Motor neuron (in vitro differentiated cells): Measurements from ENCODE around the gene SYT2. TPM values are rescaled to one million over a fixed set of nuclear protein-coding genes. Genes with fewer than 3 reads are reported as not detected.
"Not testable (repeated sequence)": the region's sequence is repeated elsewhere in the genome, so short reads cannot be mapped to it uniquely, and the experiment has no call there.

ENCODE experiments used
- ATAC-seq, 8 experiments: fragments of 200-7000 bp; cut with Tn5 transposase; replicated peaks in 6 of 8; 2 replicates each; pipeline ENCODE4 v1.8.0; 2021; ENCODE audit warnings: mild to moderate bottlenecking in 8 of 8, moderate library complexity in 8 of 8
- H3K27ac ChIP-seq, 2 donors: fragments of 250-450 bp; sonication (Bioruptor Pico); 2 replicates each; pipeline ENCODE4 v1.9.0; 2021; ENCODE audit warnings: antibody characterized with exemption in 2 of 2, mild to moderate bottlenecking in 2 of 2, moderate library complexity in 1 of 2
- H3K4me1 ChIP-seq, 2 donors: fragments of 250-450 bp; sonication (Bioruptor Pico); replicated peaks in 1 of 2; 2 replicates each; pipeline ENCODE4 v1.6.1; 2021; ENCODE audit warnings: antibody characterized with exemption in 2 of 2, mild to moderate bottlenecking in 2 of 2, moderate library complexity in 1 of 2
- H3K4me3 ChIP-seq, 5 donors: fragments of 250-450 bp; sonication (Bioruptor Pico); 2 replicates each; pipeline ENCODE4 v1.9.0; 2021; ENCODE audit warnings: antibody characterized with exemption in 5 of 5, mild to moderate bottlenecking in 5 of 5, moderate library complexity in 4 of 5
- WGBS, 10 experiments: fragments of 450-650 bp; shearing (Covaris generic); methylation state at CpG; one replicate each; pipeline ENCODE4 v1.0.0; 2022; 5-methylcytosine and 5-hydroxymethylcytosine counted together
- in situ Hi-C, 9 experiments: fragments of 400-800 bp; cut with MboI; loops; one replicate each; pipeline ENCODE4 v1.15.0; 2021; ENCODE audit warnings: low sequenced_read_pairs in 9 of 9, low pct_unique_long_range_greater_than_20kb in 2 of 9; ENCODE audit not compliant: unreplicated experiment in 9 of 9
- total RNA-seq, 8 experiments: library from RNA; unstranded; fragments of 300-600 nt; gene quantifications; 2 replicates each; pipeline versions ENCODE4 v1.2.3 to v1.2.4, GENCODE V29; 2022

The SYT2 gene
- total RNA-seq, 8 experiments from 2014 or later, result 0.29 to 23.5 (median 5.5) TPM

GRCh38 chr1:202623075-202623474, 87.2 kb downstream of the SYT2 start:
- in situ Hi-C loops, result no loop called here
- H3K27ac ChIP-seq, result peak overlapping the region in 1 of 2 donors; percentile 73
- ATAC-seq, result peak in 7 of 8 experiments; percentile 37 to 84 (median 77)
- WGBS, 10 experiments, result no CpG with 5 or more reads among the region's 7 CpGs
- H3K4me3 ChIP-seq, result no peak overlapping the region
- peaks cover 41 to 57% of the 10 kb centered on the region in 2 donors for H3K4me1 ChIP-seq

- WGBS, 10 experiments, result 80 to 100% (median 93%) methylated on average over 3 to 6 of the region's 8 CpGs; no CpG with 5 or more reads in 2 of the 10 experiments
- H3K4me3 ChIP-seq, result no peak overlapping the region
- in situ Hi-C loops, result no loop called here
- H3K27ac ChIP-seq, result no peak overlapping the region
- H3K4me1 ChIP-seq, result peaks cover 39 to 51% of the 10 kb centered on the region in 2 donors
- no peak for ATAC-seq
Observed at GRCh38 chr1:202622388-202622787, 87.9 kb downstream of the SYT2 start.

DNA sequence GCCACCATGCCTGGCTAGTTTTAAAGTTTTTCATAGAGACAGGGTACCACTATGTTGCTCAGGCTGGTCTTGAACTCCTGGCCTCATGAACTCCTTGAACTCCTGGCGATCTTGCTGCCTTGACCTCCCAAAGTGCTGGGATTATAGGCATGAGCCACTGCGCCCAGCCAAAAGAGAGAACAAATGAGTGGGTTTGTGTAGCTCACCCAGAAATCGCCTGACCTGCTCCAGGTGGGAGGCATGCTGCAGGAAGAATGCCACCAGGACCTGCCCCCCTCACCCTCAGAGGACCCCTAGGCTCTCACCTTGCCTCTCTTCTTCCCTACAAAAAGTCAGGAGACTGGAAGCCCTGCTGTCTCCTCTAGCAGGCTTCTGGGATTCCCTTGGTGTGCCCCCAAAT, 88.8 kb downstream of the SYT2 start:
- in situ Hi-C loops, result no loop called here
- Histone ChIP-seq H3K4me1 (peaks cover 33 to 42% of the 10 kb centered on the region in 2 donors), H3K27ac (no peak overlapping the region), H3K4me3 (no peak overlapping the region)
- WGBS, 10 experiments, result 80 to 95% (median 85%) methylated on average over 1 to 2 of the region's 3 CpGs; no CpG with 5 or more reads in 6 of the 10 experiments
- ATAC-seq, result no peak

DNA sequence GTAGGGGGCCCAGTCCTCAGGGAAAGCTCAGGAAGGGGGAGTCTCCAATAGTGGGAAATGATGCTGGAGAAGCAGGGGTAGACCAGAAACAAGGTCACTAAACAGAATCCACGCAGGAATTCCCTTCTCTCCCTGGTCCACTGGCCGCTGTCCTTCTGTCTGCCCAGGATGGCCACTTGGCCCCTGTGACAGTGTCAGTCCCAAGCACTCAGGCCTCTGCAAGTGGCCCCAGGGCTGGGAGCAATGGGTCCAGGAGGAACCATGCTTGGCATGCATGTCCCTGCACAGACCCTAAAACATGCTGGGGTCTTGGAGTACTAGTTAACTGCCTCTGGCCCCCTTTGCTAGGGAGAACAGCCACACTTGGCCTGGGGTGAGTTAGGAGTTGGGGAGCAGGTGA, 90.2 kb downstream of the SYT2 start:
- H3K4me3 ChIP-seq, ATAC-seq, in situ Hi-C loops, H3K27ac ChIP-seq: not testable (repeated sequence)
- H3K4me1 ChIP-seq, result peaks cover 33 to 36% of the 10 kb centered on the region in 2 donors
- WGBS, 10 experiments, result 92% methylated on average over 2 of the region's 2 CpGs; no CpG with 5 or more reads in 9 of the 10 experiments

GRCh38 chr1:202619505-202619904, 90.7 kb downstream of the SYT2 start:
- Histone ChIP-seq H3K4me1 (peaks cover 33 to 36% of the 10 kb centered on the region in 2 donors), H3K27ac (no peak overlapping the region), H3K4me3 (no peak overlapping the region)
- ATAC-seq, result no peak
- in situ Hi-C loops, result no loop called here
- WGBS, 10 experiments, result 0 to 93% (median 80%) methylated on average over 1 to 2 of the region's 2 CpGs; no CpG with 5 or more reads in 3 of the 10 experiments

GRCh38 chr1:202619012-202619411, 91.2 kb downstream of the SYT2 start:
- WGBS, 10 experiments, result 10 to 100% (median 56%) methylated on average over 1 to 7 of the region's 11 CpGs; no CpG with 5 or more reads in 5 of the 10 experiments
- in situ Hi-C loops, result not testable (repeated sequence)

DNA sequence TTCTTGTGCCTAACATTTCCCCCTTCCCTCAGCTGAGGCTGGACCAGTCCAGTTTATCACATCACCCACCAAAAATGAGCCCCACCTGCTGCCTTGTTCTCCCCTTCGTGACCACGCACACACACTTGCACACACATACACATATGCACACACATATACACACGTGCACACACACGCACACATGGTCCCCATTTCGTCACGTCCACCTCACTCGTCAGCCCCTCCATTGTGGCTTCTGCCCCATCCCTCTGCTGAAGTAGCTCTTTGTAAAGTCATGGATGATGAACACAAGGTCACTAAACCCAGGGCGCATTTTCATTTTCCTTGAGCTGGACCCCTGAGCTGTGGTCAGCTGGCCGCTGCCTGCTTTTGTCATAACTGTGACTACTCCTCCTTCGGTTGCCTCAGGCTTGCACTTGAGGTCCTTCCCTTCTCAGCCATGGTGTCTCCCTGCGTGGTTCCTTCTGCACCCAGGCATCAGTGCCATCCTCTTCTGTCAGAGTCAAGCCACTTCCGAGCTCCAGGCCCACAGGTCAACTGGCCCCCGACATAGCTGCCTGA, 93.8 kb downstream of the SYT2 start:
- Histone ChIP-seq H3K4me3 (no peak overlapping the region), H3K27ac (no peak overlapping the region), H3K4me1 (peaks cover 14 to 16% of the 10 kb centered on the region in 2 donors)
- no peak for ATAC-seq
- in situ Hi-C loops, result no loop called here
- 83 to 100% (median 97%) methylated on average over 1 to 13 of the region's 13 CpGs; no CpG with 5 or more reads in 2 of the 10 experiments for WGBS, 10 experiments

More at GRCh38 chr1:202619012-202619411, 91.2 kb downstream of the SYT2 start:
- Histone ChIP-seq H3K4me1 (peaks cover 33 to 36% of the 10 kb centered on the region in 2 donors), H3K27ac (peak overlapping the region in 1 of 2 donors; percentile 3)
- not testable (repeated sequence) for H3K4me3 ChIP-seq
- ATAC-seq, result peak in 6 of 8 experiments; percentile 10 to 67 (median 42)

GRCh38 chr1:202615501-202616354, 94.5 kb downstream of the SYT2 start:
- H3K4me3 ChIP-seq, result no peak overlapping the region
- peaks cover 14 to 16% of the 10 kb centered on the region in 2 donors for H3K4me1 ChIP-seq
- 13 to 92% (median 84%) methylated on average over 1 to 10 of the region's 11 CpGs; no CpG with 5 or more reads in 3 of the 10 experiments for WGBS, 10 experiments
- H3K27ac ChIP-seq, result no peak overlapping the region
- peak in 5 of 8 experiments; percentile 12 to 80 (median 46) for ATAC-seq
- in situ Hi-C loops, result no loop called here

- WGBS, 10 experiments, result 80 to 100% methylated on average over 1 of the region's 1 CpG; no CpG with 5 or more reads in 8 of the 10 experiments
- ATAC-seq, in situ Hi-C loops, H3K27ac ChIP-seq, H3K4me3 ChIP-seq: not testable (repeated sequence)
- peaks cover 14 to 16% of the 10 kb centered on the region in 2 donors for H3K4me1 ChIP-seq
Observed at GRCh38 chr1:202615208-202615500, 95.1 kb downstream of the SYT2 start.

- peaks cover 14 to 16% of the 10 kb centered on the region in 2 donors for H3K4me1 ChIP-seq
- H3K27ac ChIP-seq, H3K4me3 ChIP-seq, in situ Hi-C loops: not testable (repeated sequence)
- WGBS, 10 experiments, result 47 to 100% (median 87%) methylated on average over 1 to 11 of the region's 11 CpGs
- ATAC-seq, result peak in 3 of 8 experiments; percentile 26 to 87 (median 42)
Observed at GRCh38 chr1:202614363-202615207, 95.7 kb downstream of the SYT2 start.

- Histone ChIP-seq H3K4me3 (no peak overlapping the region), H3K27ac (no peak overlapping the region), H3K4me1 (peaks cover 6 to 10% of the 10 kb centered on the region in 2 donors)
- ATAC-seq, result no peak
- 74 to 100% (median 97%) methylated on average over 1 to 4 of the region's 4 CpGs; no CpG with 5 or more reads in 2 of the 10 experiments for WGBS, 10 experiments
- in situ Hi-C loops, result no loop called here
Observed at GRCh38 chr1:202613571-202613970, 96.7 kb downstream of the SYT2 start.

GRCh38 chr1:202612036-202612435, 98.2 kb downstream of the SYT2 start:
- H3K4me1 ChIP-seq, H3K27ac ChIP-seq, H3K4me3 ChIP-seq, in situ Hi-C loops, ATAC-seq: not testable (repeated sequence)
- 80 to 100% (median 92%) methylated on average over 1 to 3 of the region's 3 CpGs; no CpG with 5 or more reads in 1 of the 10 experiments for WGBS, 10 experiments
